ENCODE data around the gene ZNF195. TPM values are rescaled to one million over a fixed set of nuclear protein-coding genes. Genes with fewer than 3 reads are reported as not detected.
A peak's percentile ranks its signal among the peaks of the same experiment; 100 is the strongest.
"Not testable (repeated sequence)": the region's sequence is repeated elsewhere in the genome, so short reads cannot be mapped to it uniquely, and the experiment has no call there.

Gene ZNF195
- total RNA-seq, 1 donor from 2014 or later: 20.0 TPM

- no peak for TF ChIP-seq CTCF (IDR thresholded peaks at IDR 0.05)
- Histone ChIP-seq H3K4me3 (no peak overlapping the region), H3K27ac (no peak overlapping the region), H3K36me3 (no peaks in the 10 kb centered on the region), H3K9me3 (no peaks in the 10 kb centered on the region), H3K4me1 (no peaks in the 10 kb centered on the region), H3K27me3 (no peaks in the 10 kb centered on the region)
- DNase-seq: no peak
- intact Hi-C loops (cut with DNase I): no loop called here
- peak; percentile 57 for ATAC-seq
Observed at GRCh38 chr11:3338569-3339339, 40.2 kb downstream of the ZNF195 start.

- H3K9me3 ChIP-seq; H3K4me3 ChIP-seq; H3K27ac ChIP-seq; H3K27me3 ChIP-seq; DNase-seq; H3K36me3 ChIP-seq; intact Hi-C loops (cut with DNase I); H3K4me1 ChIP-seq: not testable (repeated sequence)
- ATAC-seq: peak; percentile 8
Observed at GRCh38 chr11:3336420-3336819, 42.5 kb downstream of the ZNF195 start.

GRCh38 chr11:3333157-3333556 is 45.8 kb downstream of the ZNF195 start:
- H3K27me3 ChIP-seq; intact Hi-C loops (cut with DNase I); H3K4me3 ChIP-seq; H3K27ac ChIP-seq; DNase-seq; H3K9me3 ChIP-seq; H3K4me1 ChIP-seq; ATAC-seq; H3K36me3 ChIP-seq: not testable (repeated sequence)

GRCh38 chr11:3331078-3331477 is 47.9 kb downstream of the ZNF195 start:
- H3K9me3 ChIP-seq; ATAC-seq; H3K27ac ChIP-seq; H3K27me3 ChIP-seq; H3K4me1 ChIP-seq; intact Hi-C loops (cut with DNase I); H3K4me3 ChIP-seq; H3K36me3 ChIP-seq; DNase-seq: not testable (repeated sequence)

GRCh38 chr11:3330064-3330463 is 48.9 kb downstream of the ZNF195 start:
- H3K9me3 ChIP-seq; H3K4me3 ChIP-seq; H3K36me3 ChIP-seq; ATAC-seq; H3K27me3 ChIP-seq; H3K27ac ChIP-seq; DNase-seq; H3K4me1 ChIP-seq; intact Hi-C loops (cut with DNase I): not testable (repeated sequence)

- ATAC-seq; H3K27ac ChIP-seq; H3K4me1 ChIP-seq; DNase-seq; intact Hi-C loops (cut with DNase I); H3K4me3 ChIP-seq; H3K9me3 ChIP-seq; H3K27me3 ChIP-seq; H3K36me3 ChIP-seq: not testable (repeated sequence)
Observed at GRCh38 chr11:3328503-3328902, 50.4 kb downstream of the ZNF195 start.

- intact Hi-C loops (cut with DNase I); H3K27ac ChIP-seq; H3K27me3 ChIP-seq; H3K9me3 ChIP-seq; DNase-seq; H3K36me3 ChIP-seq; H3K4me3 ChIP-seq; H3K4me1 ChIP-seq: not testable (repeated sequence)
- peak; percentile 63 for ATAC-seq
Observed at GRCh38 chr11:3326450-3326849, 52.5 kb downstream of the ZNF195 start.

- H3K4me1 ChIP-seq; H3K27me3 ChIP-seq; H3K9me3 ChIP-seq; H3K27ac ChIP-seq; intact Hi-C loops (cut with DNase I); DNase-seq; H3K36me3 ChIP-seq; H3K4me3 ChIP-seq: not testable (repeated sequence)
- peak; percentile 88 for ATAC-seq
Observed at GRCh38 chr11:3324724-3325123, 54.2 kb downstream of the ZNF195 start.

Other genes with a start within 250 kb of the ZNF195 start
- gene OSBPL5, start 213.8 kb downstream of the ZNF195 start, total RNA-seq: 52.6 TPM
- gene MRGPRG, start 160.3 kb downstream of the ZNF195 start, total RNA-seq: not detected
- gene MRGPRE, start 146.7 kb downstream of the ZNF195 start, total RNA-seq: not detected